ENCODE measurements around the gene UQCC2.
A peak's percentile ranks its signal among the peaks of the same experiment; 100 is the strongest.

The UQCC2 gene

DNA sequence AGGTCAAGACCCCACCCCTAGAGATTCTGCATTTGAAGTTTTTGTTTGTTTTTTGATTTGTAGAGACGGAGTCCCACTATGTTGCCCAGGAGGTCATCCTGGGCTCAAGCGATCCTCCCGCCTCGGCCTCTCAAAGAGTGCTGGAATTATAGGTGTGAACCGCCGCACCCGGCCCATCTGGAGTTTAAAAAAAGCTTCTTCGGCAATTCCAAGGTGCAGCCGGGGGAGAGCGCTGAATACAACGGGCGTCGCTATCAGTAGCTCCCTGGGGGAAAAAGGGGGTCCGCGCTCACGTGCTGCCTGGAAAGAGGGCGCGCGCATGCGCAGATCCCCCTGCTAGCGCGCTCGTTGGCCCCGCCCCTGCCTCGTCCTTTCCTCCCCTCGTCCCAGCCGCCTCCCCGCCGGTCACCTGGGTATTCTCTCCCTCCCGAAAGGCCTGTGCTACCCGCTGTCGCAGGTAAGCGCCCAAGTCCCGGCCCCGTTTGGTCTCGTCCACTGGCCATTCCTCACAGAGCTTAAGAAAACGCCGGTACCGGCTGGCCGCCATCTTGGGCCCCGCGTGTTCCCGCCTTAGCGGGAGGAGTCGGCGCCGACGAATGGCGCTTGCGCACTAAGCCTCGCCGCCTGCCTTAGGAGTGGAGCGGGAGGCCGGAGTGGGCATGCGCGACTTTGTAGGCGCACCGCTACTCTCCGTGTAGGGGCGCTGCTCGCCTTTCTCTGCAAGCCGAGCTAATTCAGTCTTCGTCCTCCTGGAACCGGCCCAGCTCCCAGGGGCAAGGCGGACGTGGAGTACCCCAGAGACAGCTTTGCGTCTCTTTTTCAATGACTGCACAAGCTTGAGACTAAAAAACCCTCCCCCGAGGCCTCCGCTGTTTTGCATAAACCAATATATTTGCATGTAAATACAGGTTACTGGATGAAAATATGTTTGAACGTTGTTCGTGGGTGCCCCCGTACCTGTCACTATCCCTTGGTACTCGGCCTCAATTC lies at the start of gene UQCC2:
TSS of gene UQCC2 (minus strand) at position 561 of the 990 bp plus-strand sequence. CDS start at position 547, 14 bp downstream.
- peak; percentile 96 for DNase-seq

- no peak for DNase-seq
Observed at GRCh38 chr6:33759887-33760629, 48.6 kb upstream of the UQCC2 start.

DNA sequence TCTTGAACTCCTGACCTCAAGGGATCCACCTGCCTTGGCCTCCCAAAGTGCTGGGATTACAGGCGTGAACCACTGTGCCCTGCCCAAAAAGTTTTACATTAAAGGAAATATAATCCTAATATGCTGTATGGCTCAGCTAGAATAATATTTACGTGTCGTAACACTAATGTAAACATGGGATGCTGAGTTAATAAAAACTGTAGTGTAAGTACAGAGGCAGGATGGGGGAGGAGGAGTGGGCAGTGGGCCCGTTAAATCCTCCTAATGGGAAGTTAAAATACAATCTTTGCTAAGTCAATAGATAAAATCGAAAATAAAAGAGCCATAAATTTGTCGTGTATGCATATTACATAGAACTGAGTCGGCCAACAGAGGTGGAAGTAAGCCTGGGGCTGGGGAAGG lies 47.3 kb upstream of the UQCC2 start:
- no peak for DNase-seq

DNA sequence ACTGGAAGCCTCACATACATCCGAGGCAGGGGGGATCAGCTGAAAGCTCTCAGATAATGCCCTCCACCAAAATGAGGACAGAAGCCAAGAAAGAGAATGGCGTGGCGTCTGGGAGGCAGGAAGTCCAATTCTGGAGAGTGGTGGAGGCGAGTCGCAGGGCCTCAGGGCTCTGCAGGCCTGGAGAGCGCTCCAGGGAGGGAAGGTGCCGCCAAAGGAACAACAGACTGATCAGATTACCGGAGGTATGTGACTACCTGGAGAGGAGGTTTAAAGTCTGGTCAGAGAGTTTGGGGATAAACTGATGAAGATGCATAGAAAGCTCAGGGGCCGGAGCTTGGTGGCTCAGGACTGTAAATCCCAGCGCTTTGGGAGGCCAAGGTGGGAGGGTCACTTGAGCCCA lies 46.4 kb upstream of the UQCC2 start:
- no peak for DNase-seq

GRCh38 chr6:33757113-33757512 lies 45.6 kb upstream of the UQCC2 start:
- no peak for DNase-seq

GRCh38 chr6:33756211-33756954 lies 44.9 kb upstream of the UQCC2 start:
- no peak for DNase-seq

- no peak for DNase-seq
Observed at GRCh38 chr6:33755070-33755869, 43.8 kb upstream of the UQCC2 start.

DNA sequence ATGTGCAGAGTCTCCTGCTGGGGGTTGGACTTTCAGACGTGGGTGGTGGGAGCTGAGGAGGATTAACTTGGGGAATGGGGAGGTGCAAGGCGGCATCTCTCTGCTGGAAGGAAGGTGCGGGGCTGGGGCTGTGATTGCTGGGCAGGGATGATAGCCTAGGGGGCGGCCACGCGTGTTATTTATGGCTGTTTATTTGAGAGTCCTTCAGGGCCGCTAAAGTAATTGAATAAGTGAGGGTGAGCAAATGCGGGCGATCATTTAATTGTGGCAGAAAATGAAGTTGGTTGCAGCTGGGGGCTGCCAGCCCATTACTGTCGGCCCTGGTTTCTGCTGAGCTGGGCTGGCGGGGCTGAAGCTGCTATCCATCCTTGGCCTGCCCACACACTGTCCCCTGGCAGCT lies 42.7 kb upstream of the UQCC2 start:
- no peak for DNase-seq

- DNase-seq: no peak
Observed at GRCh38 chr6:33752646-33753015, 41.1 kb upstream of the UQCC2 start.

DNA sequence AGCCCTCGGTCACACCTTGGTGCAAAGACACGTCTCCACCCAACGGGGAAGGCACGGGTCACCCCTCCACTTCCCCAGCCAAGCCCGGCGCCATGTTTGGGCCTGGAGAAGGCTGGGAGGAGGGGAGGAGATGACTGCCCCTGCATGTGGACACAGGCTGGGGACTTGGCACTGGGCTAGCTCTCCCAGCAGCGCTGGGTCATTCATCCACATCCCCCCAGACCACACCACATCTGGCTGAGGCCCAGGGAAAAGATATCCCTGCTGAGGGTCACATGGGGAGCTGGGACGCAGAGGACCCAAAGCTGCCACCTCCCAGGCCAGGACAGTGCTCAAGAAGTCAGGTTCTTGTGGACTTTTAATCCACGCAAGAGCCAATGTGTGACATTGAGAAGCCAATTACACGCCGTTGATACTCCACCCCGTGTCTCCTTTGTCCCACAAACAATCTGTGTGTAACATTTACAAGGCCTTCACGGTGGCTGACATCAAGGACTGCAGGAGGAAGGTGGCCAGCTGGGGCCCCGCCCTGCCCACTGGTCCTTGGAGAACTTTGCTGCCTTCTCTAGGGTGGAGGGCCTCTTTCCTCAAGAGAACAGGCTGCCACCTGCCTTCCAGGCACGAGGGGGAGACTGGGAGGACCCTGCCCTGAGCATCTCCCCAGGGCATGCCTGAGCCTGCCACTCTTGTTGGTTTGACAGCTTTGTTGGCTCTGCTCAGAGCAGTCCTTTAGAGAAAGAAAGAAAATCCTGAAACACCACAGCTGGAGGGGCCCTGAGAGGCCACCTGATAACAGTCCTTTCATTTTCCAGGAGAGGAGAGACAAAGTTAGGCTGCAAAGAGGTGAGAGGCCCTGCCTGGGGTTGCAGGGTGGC lies 40.5 kb upstream of the UQCC2 start:
- DNase-seq: no peak

DNA sequence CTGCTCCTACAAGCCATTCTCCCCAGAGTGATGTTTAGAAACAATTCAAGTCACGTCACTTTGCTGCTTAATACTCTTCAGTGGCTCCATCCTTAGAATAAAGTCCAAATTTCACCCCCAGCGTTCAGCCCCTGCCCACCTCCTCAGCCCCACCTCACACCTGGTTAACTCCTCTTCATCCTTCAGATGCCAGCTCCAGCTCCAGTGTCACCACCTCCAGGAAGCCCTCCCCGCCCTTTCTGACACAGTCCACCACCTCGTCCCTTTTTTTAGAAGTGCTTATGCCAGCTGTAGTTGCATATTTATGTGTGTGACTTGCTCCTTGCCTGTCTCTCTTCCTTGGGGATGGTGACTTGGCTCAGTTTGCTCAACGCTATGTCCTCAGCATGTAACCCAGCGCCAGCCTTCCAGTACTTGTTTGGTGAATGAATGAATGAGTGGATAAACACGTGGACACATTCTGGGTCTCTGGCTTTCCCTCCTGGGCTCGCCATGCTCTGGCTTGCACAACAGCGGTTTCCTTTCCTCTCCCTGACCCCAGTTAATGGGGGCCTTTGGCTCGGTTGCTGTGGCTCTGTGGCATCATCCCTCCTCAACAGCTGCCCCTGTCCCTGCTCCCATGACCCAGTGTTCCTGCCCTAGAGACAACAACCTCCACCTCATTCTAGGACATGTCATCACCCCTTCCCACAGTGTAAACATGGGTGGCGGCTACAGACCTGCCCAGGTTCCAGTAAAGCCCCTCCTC lies 38.9 kb upstream of the UQCC2 start:
- no peak for DNase-seq

- no peak for DNase-seq
Observed at GRCh38 chr6:33749401-33749800, 37.9 kb upstream of the UQCC2 start.

DNA sequence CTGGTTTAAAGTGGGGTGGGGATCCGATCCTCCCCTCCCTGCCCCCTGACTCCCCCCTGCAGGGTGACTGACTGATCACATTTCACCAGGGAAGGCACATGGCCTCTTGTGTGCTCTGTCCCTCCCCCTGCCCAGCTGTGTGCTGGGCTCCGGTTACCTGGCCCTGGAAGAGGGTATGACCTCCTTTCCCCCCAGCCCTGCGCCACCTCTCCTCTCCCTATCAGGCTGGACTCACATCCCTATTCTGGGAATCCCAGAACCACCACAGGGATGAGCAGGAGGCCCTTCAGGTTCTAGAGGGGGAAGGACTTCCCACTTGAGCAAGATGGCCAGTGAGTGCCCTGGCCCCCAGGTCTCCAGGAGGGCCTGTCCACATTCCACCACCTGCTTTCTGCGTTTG lies 37.3 kb upstream of the UQCC2 start:
- DNase-seq: no peak

DNA sequence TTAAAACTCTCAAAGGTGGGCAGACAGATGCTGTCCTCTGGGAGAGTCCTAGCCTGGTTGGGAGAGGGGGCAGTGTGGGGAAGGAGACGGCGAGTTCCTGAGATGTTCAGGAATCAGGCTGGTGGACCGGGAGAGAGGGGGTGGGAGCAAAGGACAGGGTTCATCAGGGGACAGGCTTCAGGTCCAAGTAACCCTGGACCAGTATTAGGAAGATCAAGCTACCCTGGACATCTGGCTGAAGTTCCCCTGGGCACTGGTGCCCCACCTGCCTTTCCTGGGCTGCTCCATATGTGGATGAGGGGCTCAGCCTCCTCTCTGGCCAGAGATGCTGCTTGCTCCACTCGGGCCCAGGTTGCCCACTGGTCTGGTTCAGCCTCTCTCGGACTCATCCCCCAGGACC lies 36.3 kb upstream of the UQCC2 start:
- no peak for DNase-seq

- DNase-seq: no peak
Observed at GRCh38 chr6:33746651-33747100, 35.2 kb upstream of the UQCC2 start, which contains the start of gene IP6K3. IP6K3 (minus strand) TSS chr6:33746905; CDS start chr6:33735476, 11,429 bp downstream.

GRCh38 chr6:33746036-33746600 lies 34.6 kb upstream of the UQCC2 start:
- DNase-seq: no peak

GRCh38 chr6:33745548-33745947 lies 34.0 kb upstream of the UQCC2 start:
- no peak for DNase-seq

DNA sequence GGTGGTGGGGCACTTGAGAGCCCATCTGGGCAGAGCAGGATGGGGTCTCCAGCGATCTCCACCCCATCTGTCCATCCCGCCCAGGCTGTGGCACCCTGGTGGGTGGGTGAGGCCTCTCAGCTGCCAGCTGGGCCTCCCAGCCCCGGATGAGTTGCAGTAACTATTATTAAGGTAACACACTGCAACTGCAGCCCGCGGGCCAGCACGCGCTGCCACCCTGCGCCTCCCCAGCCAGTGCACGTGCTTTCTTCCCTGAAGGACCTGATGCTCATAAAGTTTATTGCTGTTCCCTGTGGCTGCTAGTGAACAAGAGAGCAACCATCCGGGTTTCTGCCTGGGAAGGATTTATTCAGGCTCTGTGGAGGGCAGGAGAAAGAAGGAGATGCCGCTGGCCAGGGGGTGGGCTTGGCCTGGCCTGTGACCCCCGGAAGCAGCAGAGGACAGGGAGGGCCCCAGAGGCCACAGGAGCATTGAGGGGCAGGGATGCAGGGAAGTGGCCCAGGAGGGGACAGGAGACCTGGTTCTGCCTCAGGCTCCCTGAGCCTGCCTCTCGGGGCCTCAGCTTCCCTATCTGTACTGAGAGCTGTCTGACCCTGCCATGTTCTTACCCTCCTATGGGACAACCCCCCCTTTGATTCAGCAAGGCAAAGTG lies 33.5 kb upstream of the UQCC2 start:
- no peak for DNase-seq
